ENCODE results near the gene CIDEA. TPM values are rescaled to one million over a fixed set of nuclear protein-coding genes. Genes with fewer than 3 reads are reported as not detected.

CIDEA gene
- polyA plus RNA-seq, 3 donors = not detected

GRCh38 chr18:12282442-12283039 lies 28.4 kb downstream of the CIDEA start:
- Histone ChIP-seq H2AFZ (ENCODE audit: insufficient read depth, low read depth, low read length, poor library complexity, severe bottlenecking) (no peak overlapping the region), H3K4me3 (replicated peaks in 1 of 3; ENCODE audit: low read depth in 2 of 3, low read length in 3 of 3) (no peak overlapping the region), H3K4me1 (ENCODE audit: control insufficient read depth in 1 of 2, insufficient read depth in 2 of 2, low read length in 2 of 2) (peaks cover 3 to 4% of the 10 kb centered on the region in 2 donors), H3K9ac (ENCODE audit: insufficient read depth, low read length, poor library complexity, severe bottlenecking) (no peak overlapping the region), H3K9me3 (replicated peaks in 1 of 2; ENCODE audit: control insufficient read depth in 1 of 2, insufficient read depth in 1 of 2, low read length in 2 of 2) (no peaks in the 10 kb centered on the region), H3K36me3 (replicated peaks in 1 of 2; ENCODE audit: control insufficient read depth in 1 of 2, insufficient read depth in 2 of 2, low read length in 2 of 2) (no peaks in the 10 kb centered on the region), H3K79me2 (ENCODE audit: insufficient read depth, low read length) (no peaks in the 10 kb centered on the region), H3K27me3 (ENCODE audit: control insufficient read depth in 2 of 2, insufficient read depth in 2 of 2, low read length in 2 of 2) (peaks cover 10 to 30% of the 10 kb centered on the region in 2 donors), H3K27ac (ENCODE audit: low read depth in 1 of 2, low read length in 2 of 2) (no peak overlapping the region), H4K20me1 (ENCODE audit: insufficient read depth, low read length) (no peaks in the 10 kb centered on the region), H3K4me2 (replicated peaks; ENCODE audit: extremely low read depth, low read length, poor library complexity, severe bottlenecking) (no peak overlapping the region)
- no peak overlapping the region for H3K27ac Mint-ChIP-seq
- H3K9me3 Mint-ChIP-seq = peaks cover 0 to 3% (median 0%) of the 10 kb centered on the region in 7 donors
- no peaks in the 10 kb centered on the region for H3K36me3 Mint-ChIP-seq
- no peak for TF ChIP-seq CTCF (IDR thresholded peaks at IDR 0.05)
- peak overlapping the region in 1 of 2 donors; percentile 9 for H3K4me3 Mint-ChIP-seq
- no peak for DNase-seq
- peaks cover 10% of the 10 kb centered on the region for H3K4me1 Mint-ChIP-seq
- 84% methylated on average over 5 of the region's 9 CpGs for WGBS (ENCODE audit: insufficient coverage)
- H3K27me3 Mint-ChIP-seq (ENCODE audit: low read depth in 3 of 3) = peaks cover 16 to 38% (median 26%) of the 10 kb centered on the region in 3 donors
- intact Hi-C loops (cut with micrococcal nuclease) = no loop called here

GRCh38 chr18:12283256-12283655 lies 29.1 kb downstream of the CIDEA start:
- Histone ChIP-seq H2AFZ (ENCODE audit: insufficient read depth, low read depth, low read length, poor library complexity, severe bottlenecking) (no peak overlapping the region), H3K4me2 (replicated peaks; ENCODE audit: extremely low read depth, low read length, poor library complexity, severe bottlenecking) (no peak overlapping the region), H3K9me3 (replicated peaks in 1 of 2; ENCODE audit: control insufficient read depth in 1 of 2, insufficient read depth in 1 of 2, low read length in 2 of 2) (no peaks in the 10 kb centered on the region), H3K79me2 (ENCODE audit: insufficient read depth, low read length) (no peaks in the 10 kb centered on the region), H3K4me1 (ENCODE audit: control insufficient read depth in 1 of 2, insufficient read depth in 2 of 2, low read length in 2 of 2) (peaks cover 10% of the 10 kb centered on the region in 2 donors), H4K20me1 (ENCODE audit: insufficient read depth, low read length) (no peaks in the 10 kb centered on the region), H3K27me3 (ENCODE audit: control insufficient read depth in 2 of 2, insufficient read depth in 2 of 2, low read length in 2 of 2) (peaks cover 17 to 37% of the 10 kb centered on the region in 2 donors), H3K9ac (ENCODE audit: insufficient read depth, low read length, poor library complexity, severe bottlenecking) (no peak overlapping the region), H3K4me3 (replicated peaks in 1 of 3; ENCODE audit: low read depth in 2 of 3, low read length in 3 of 3) (no peak overlapping the region), H3K36me3 (replicated peaks in 1 of 2; ENCODE audit: control insufficient read depth in 1 of 2, insufficient read depth in 2 of 2, low read length in 2 of 2) (no peaks in the 10 kb centered on the region), H3K27ac (ENCODE audit: low read depth in 1 of 2, low read length in 2 of 2) (no peak overlapping the region)
- peaks cover 0 to 7% (median 3%) of the 10 kb centered on the region in 7 donors for H3K9me3 Mint-ChIP-seq
- intact Hi-C loops (cut with micrococcal nuclease) = no loop called here
- H3K4me1 Mint-ChIP-seq = peaks cover 14% of the 10 kb centered on the region
- peaks cover 23 to 45% (median 28%) of the 10 kb centered on the region in 3 donors for H3K27me3 Mint-ChIP-seq (ENCODE audit: low read depth in 3 of 3)
- no peak overlapping the region for H3K27ac Mint-ChIP-seq
- peaks cover 0 to 2% of the 10 kb centered on the region in 2 donors for H3K36me3 Mint-ChIP-seq
- no peak for TF ChIP-seq CTCF (IDR thresholded peaks at IDR 0.05)
- DNase-seq = no peak
- 93% methylated on average over 3 of the region's 6 CpGs for WGBS (ENCODE audit: insufficient coverage)
- H3K4me3 Mint-ChIP-seq = no peak overlapping the region

Data from CD14-positive monocyte (primary cell).